HEK293T (cell line): ENCODE measurements around the gene HAUS3.

Source experiments
- CTCF ChIA-PET: fragments of 350-600 bp; formaldehyde crosslinking; extraction: SDS; loops from one replicate; lab custom pipeline; 2021; ENCODE audit warnings: antibody characterized with exemption, inconsistent platforms; lab: Yijun Ruan, JAX
- POLR2A ChIA-PET: fragments of 350-600 bp; formaldehyde crosslinking; extraction: SDS; loops from one replicate; lab custom pipeline; 2020; ENCODE audit warnings: antibody characterized with exemption, inconsistent platforms; lab: Yijun Ruan, JAX
- DNase-seq: peaks from one replicate; pipeline ENCODE4 v3.0.0; 2012; ENCODE audit warnings: mixed read lengths; ENCODE audit errors: extremely low spot score
- ARNT ChIP-seq: fragments of 450-650 bp; IDR thresholded peaks from 2 replicates; pipeline ENCODE4 v1.6.1; 2017; ENCODE audit warnings: mild to moderate bottlenecking
- BHLHE40 ChIP-seq: fragments of 450-650 bp; IDR thresholded peaks from 2 replicates; pipeline ENCODE4 v1.6.1; 2016; ENCODE audit warnings: mild to moderate bottlenecking, moderate library complexity, borderline replicate concordance
- CTBP1 ChIP-seq: fragments of 450-650 bp; IDR thresholded peaks from 2 replicates; pipeline ENCODE4 v1.6.1; 2016; ENCODE audit warnings: borderline replicate concordance
- ELF4 ChIP-seq: fragments of 450-650 bp; IDR thresholded peaks from 2 replicates; pipeline ENCODE4 v1.6.1; 2017; ENCODE audit warnings: antibody characterized with exemption
- FOXA1 ChIP-seq: fragments of 450-650 bp; IDR thresholded peaks from 2 replicates; pipeline ENCODE4 v1.6.1; 2016; ENCODE audit warnings: mild to moderate bottlenecking
- FOXK2 ChIP-seq: fragments of 450-650 bp; IDR thresholded peaks from 2 replicates; pipeline ENCODE4 v1.6.1; 2016; ENCODE audit warnings: mild to moderate bottlenecking
- FOXM1 ChIP-seq: fragments of 450-650 bp; IDR thresholded peaks from 2 replicates; pipeline ENCODE4 v1.6.1; 2017; ENCODE audit warnings: mild to moderate bottlenecking, borderline replicate concordance
- HDGF ChIP-seq: fragments of 450-650 bp; IDR thresholded peaks from 2 replicates; pipeline ENCODE4 v1.6.1; 2017; ENCODE audit warnings: antibody characterized with exemption, borderline replicate concordance
- L3MBTL2 ChIP-seq: fragments of 450-650 bp; conservative IDR thresholded peaks from 2 replicates; pipeline ENCODE4 v1.6.1; 2016; ENCODE audit warnings: mild to moderate bottlenecking
- LEF1 ChIP-seq: fragments of 450-650 bp; IDR thresholded peaks from 2 replicates; pipeline ENCODE4 v1.6.1; 2017; ENCODE audit warnings: mild to moderate bottlenecking, borderline replicate concordance
- NFRKB ChIP-seq: fragments of 450-650 bp; IDR thresholded peaks from 2 replicates; pipeline ENCODE4 v1.6.1; 2016; ENCODE audit warnings: mild to moderate bottlenecking, moderate library complexity
- PKNOX1 ChIP-seq: fragments of 450-650 bp; IDR thresholded peaks from 2 replicates; pipeline ENCODE4 v1.6.1; 2016
- SP1 ChIP-seq: fragments of 450-650 bp; IDR thresholded peaks from 2 replicates; pipeline ENCODE4 v1.6.1; 2017
- SUZ12 ChIP-seq: fragments of 450-650 bp; IDR thresholded peaks from 2 replicates; pipeline ENCODE4 v1.6.1; 2016; ENCODE audit warnings: mild to moderate bottlenecking
- TARDBP ChIP-seq: fragments of 450-650 bp; IDR thresholded peaks from 2 replicates; pipeline ENCODE4 v1.6.1; 2016
- ZNF384 ChIP-seq: fragments of 450-650 bp; IDR thresholded peaks from 2 replicates; pipeline ENCODE4 v1.6.1; 2016

Gene HAUS3

GRCh38 chr4:2265113-2266110 is 23.5 kb upstream of the HAUS3 start:
- TF ChIP-seq CTBP1 (no peak), HDGF (no peak), ELF4 (no peak), SP1 (no peak), TARDBP (no peak), L3MBTL2 (no peak), PKNOX1 (no peak), SUZ12 (no peak), ZNF384 (no peak), NFRKB (no peak), ARNT (no peak), FOXM1 (no peak), LEF1 (no peak), FOXK2 (no peak)
- CTCF ChIA-PET = interaction anchor here (1.4 kb wide), 1 partner anchor 22 kb away, joined by 3 read pairs; no protein-coding TSS in a partner anchor
- DNase-seq = no peak
- POLR2A ChIA-PET = no interaction called here

- TF ChIP-seq TARDBP (no peak), LEF1 (no peak), SP1 (no peak), CTBP1 (no peak), FOXA1 (no peak), SUZ12 (no peak)
- ChIA-PET CTCF (interaction anchor here (0.6 to 1.4 kb wide), 2 partner anchors 21 to 97 kb away, joined by 3 to 4 read pairs; no protein-coding TSS in a partner anchor), POLR2A (interaction anchor here (0.9 kb wide), 1 partner anchor 9 kb away, joined by 3 read pairs; no protein-coding TSS in a partner anchor)
- DNase-seq = no peak
These were observed 22.6 kb upstream of the HAUS3 start for GRCh38 chr4:2264481-2265041.

GRCh38 chr4:2263926-2264321 is 22.0 kb upstream of the HAUS3 start:
- ChIA-PET POLR2A (interaction anchor here (0.9 kb wide), 1 partner anchor 9 kb away, joined by 3 read pairs; no protein-coding TSS in a partner anchor), CTCF (interaction anchor here (1.4 kb wide), 1 partner anchor 20 kb away, joined by 3 read pairs; no protein-coding TSS in a partner anchor)
- no peak for DNase-seq
- no peak for TF ChIP-seq TARDBP
- TF ChIP-seq FOXM1 = no peak
- no peak for TF ChIP-seq ZNF384
- no peak for TF ChIP-seq SP1
- no peak for TF ChIP-seq FOXA1
- TF ChIP-seq LEF1 = no peak
- no peak for TF ChIP-seq PKNOX1
- no peak for TF ChIP-seq L3MBTL2
- TF ChIP-seq BHLHE40 = no peak

- DNase-seq = no peak
- CTCF ChIA-PET = no interaction called here
- no peak for TF ChIP-seq SUZ12
- TF ChIP-seq CTBP1 = no peak
- no peak for TF ChIP-seq FOXM1
- no peak for TF ChIP-seq ARNT
- no peak for TF ChIP-seq ELF4
- TF ChIP-seq NFRKB = no peak
- no peak; the same call in 1 of the 2 replicates for TF ChIP-seq L3MBTL2
- no peak for TF ChIP-seq BHLHE40
- no peak for TF ChIP-seq FOXK2
- no peak for TF ChIP-seq SP1
- no peak for TF ChIP-seq LEF1
- TF ChIP-seq ZNF384 = no peak
- no peak for TF ChIP-seq PKNOX1
- POLR2A ChIA-PET = interaction anchor here (0.9 to 2.0 kb wide), 4 partner anchors 12 to 206 kb away, joined by 3 to 11 read pairs (median 6); partner anchors contain the start of gene RNF4
These were observed 21.0 kb upstream of the HAUS3 start for GRCh38 chr4:2262944-2263250.

- peak; percentile 98 for DNase-seq
- ChIA-PET CTCF (interaction anchor here (0.6 kb wide), 1 partner anchor 365 kb away, joined by 5 read pairs; no protein-coding TSS in a partner anchor), POLR2A (interaction anchor here (0.5 to 2.0 kb wide), 22 partner anchors 9 to 798 kb away, joined by 3 to 11 read pairs (median 3); partner anchors contain the start of genes CFAP99, HAUS3, POLN and RNF4)
- no peak for TF ChIP-seq BHLHE40
- TF ChIP-seq PKNOX1 = peak; percentile 99
These were observed 20.4 kb upstream of the HAUS3 start for GRCh38 chr4:2262145-2262943.
